Activated T-cell treated with anti-CD3 and anti-CD28 coated beads, Interleukin-2, amount 50 U/mL, for 72 hours (primary cell): Measurements from ENCODE around the gene NCCRP1. TPM values are rescaled to one million over a fixed set of nuclear protein-coding genes. Genes with fewer than 3 reads are reported as not detected.

ENCODE experiments used
- ATAC-seq, 2 donors: fragments of 150-1000 bp; cut with Tn5 transposase; replicated peaks in 1 of 2; 2 replicates each; pipeline ENCODE4 v1.10.0; 2021; ENCODE audit warnings: moderate library complexity in 2 of 2, mild to moderate bottlenecking in 1 of 2
- DNase-seq, 2 donors: peaks; one replicate each; pipeline ENCODE4 v3.0.0; 2021 to 2022; ENCODE audit warnings: mixed read lengths in 1 of 2
- H3K27ac Mint-ChIP-seq: one replicate; pipeline ENCODE4 v1.8.0; 2022; ENCODE audit warnings: mild to moderate bottlenecking, moderate library complexity, mixed read lengths
- H3K27me3 Mint-ChIP-seq: one replicate; pipeline ENCODE4 v1.8.0; 2022; ENCODE audit warnings: low read depth, mixed read lengths
- H3K36me3 Mint-ChIP-seq, 2 donors: one replicate each; pipeline ENCODE4 v1.8.0; 2022; ENCODE audit warnings: mixed read lengths in 2 of 2, mild to moderate bottlenecking in 1 of 2; ENCODE audit not compliant: insufficient read depth in 2 of 2
- H3K4me1 Mint-ChIP-seq: one replicate; pipeline ENCODE4 v1.8.0; 2022; ENCODE audit warnings: low read depth, mixed read lengths
- H3K4me3 Mint-ChIP-seq, 2 donors: one replicate each; pipeline ENCODE4 v1.8.0; 2022; ENCODE audit warnings: mild to moderate bottlenecking in 2 of 2, mixed read lengths in 2 of 2, moderate library complexity in 2 of 2
- H3K9me3 Mint-ChIP-seq, 2 donors: one replicate each; pipeline ENCODE4 v1.8.0; 2022; ENCODE audit warnings: mixed read lengths in 2 of 2
- total RNA-seq, 2 donors: library from RNA; stranded (reverse); gene quantifications; one replicate each; pipeline ENCODE4 v1.2.3, GENCODE V29; 2022

Gene NCCRP1
- total RNA-seq, 2 donors from 2014 or later: not detected

DNA sequence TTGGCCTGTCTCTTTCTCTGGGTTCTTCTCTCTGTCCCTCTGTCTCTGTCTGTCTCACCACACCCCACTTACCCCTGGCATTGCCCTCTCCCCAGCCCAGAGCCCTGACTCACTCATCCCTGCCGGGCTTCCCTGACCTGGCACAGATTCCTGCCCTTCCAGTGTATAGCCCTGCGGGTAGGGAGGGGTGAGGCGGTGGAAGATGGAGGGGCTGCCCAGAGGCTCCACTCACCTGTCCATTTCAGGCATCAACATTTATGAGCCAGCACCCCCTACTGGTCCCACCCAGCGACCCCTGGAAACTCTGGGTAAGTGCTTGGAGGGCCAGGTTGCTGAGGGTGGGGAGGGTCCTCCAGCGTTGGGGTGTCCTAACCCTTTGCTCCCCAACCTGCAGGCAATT, 1.0 kb downstream of the NCCRP1 start:
- DNase-seq: no peak
- no peaks in the 10 kb centered on the region for H3K9me3 Mint-ChIP-seq
- H3K4me3 Mint-ChIP-seq: peak overlapping the region; percentile 58 to 66
- H3K27me3 Mint-ChIP-seq: peaks cover 86% of the 10 kb centered on the region
- H3K27ac Mint-ChIP-seq: no peak overlapping the region
- no peak for ATAC-seq
- H3K36me3 Mint-ChIP-seq: peaks cover 0 to 2% of the 10 kb centered on the region in 2 donors
- peaks cover 25% of the 10 kb centered on the region for H3K4me1 Mint-ChIP-seq

DNA sequence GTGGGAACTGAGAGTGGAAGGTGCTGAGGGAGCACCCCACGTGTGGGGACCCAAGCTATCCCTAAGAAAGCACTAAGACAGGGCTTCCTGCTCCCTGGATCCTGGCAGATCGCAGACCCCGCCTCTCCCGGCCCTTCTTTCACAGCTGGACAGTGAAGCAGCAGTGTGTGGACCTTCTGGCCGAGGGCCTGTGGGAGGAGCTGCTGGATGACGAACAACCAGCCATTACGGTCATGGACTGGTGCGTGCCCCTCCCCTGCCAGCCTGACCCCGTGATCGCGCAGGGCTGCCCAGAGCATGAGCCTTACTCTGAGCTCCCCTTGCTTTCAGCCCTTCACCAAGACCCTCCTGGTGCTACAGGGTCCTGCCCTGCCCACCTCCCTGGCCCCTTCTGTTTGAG, 2.3 kb downstream of the NCCRP1 start:
- no peaks in the 10 kb centered on the region for H3K9me3 Mint-ChIP-seq
- H3K36me3 Mint-ChIP-seq: peaks cover 0 to 2% of the 10 kb centered on the region in 2 donors
- DNase-seq: no peak
- H3K27ac Mint-ChIP-seq: no peak overlapping the region
- H3K4me3 Mint-ChIP-seq: no peak overlapping the region
- no peak for ATAC-seq
- peaks cover 25% of the 10 kb centered on the region for H3K4me1 Mint-ChIP-seq
- H3K27me3 Mint-ChIP-seq: peaks cover 91% of the 10 kb centered on the region

DNA sequence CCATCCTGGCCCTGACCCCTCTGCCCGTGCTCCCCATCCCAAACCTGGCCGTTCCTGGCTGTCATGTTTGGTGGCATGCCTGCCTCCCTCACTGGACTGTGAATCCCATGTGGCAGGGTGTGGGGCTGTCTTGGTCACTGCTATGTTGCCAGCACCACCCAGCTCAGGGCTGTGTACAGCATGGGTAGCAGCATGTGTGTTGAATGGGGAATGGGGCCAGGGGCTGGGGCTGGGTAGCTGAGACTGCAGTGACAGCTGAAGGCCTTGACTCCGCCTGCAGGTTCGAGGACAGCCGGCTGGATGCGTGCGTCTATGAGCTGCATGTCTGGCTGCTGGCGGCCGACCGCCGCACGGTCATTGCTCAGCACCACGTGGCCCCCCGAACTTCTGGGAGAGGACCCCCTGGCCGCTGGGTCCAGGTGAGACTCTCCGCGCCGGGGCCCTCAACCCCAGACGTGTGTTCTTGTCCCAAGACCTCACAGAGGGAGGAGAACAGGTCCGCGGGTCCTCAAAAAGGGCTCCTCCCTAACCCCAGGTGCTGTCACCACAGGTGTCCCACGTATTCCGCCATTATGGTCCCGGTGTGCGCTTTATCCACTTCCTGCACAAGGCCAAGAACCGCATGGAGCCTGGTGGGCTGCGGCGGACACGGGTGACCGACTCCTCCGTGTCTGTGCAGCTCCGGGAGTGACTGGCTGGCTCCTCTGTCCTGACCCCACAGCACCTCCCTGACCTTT, 3.5 kb downstream of the NCCRP1 start:
- DNase-seq: no peak
- H3K36me3 Mint-ChIP-seq: peaks cover 0 to 2% of the 10 kb centered on the region in 2 donors
- no peak overlapping the region for H3K27ac Mint-ChIP-seq
- peaks cover 22% of the 10 kb centered on the region for H3K4me1 Mint-ChIP-seq
- H3K4me3 Mint-ChIP-seq: no peak overlapping the region
- no peak for ATAC-seq
- H3K27me3 Mint-ChIP-seq: peaks cover 90% of the 10 kb centered on the region
- H3K9me3 Mint-ChIP-seq: no peaks in the 10 kb centered on the region

DNA sequence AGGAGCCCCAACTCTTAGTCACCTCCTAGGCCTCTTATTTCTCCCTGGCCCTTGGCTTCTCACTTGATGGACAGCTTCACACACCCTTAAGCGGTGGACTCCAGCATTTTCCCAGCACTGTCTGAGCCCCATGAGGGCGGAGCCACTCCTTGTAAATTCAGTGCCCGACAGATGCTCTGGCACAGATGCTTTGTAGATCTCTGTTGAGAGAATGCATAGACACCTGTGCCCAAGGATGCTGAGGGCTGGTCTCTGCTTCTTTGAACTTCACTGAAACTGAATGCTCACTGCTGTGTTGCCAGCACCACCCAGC, 4.0 kb downstream of the NCCRP1 start:
- Mint-ChIP-seq H3K27ac (no peak overlapping the region), H3K27me3 (peaks cover 85% of the 10 kb centered on the region), H3K4me3 (no peak overlapping the region), H3K36me3 (peaks cover 0 to 2% of the 10 kb centered on the region in 2 donors), H3K4me1 (peaks cover 16% of the 10 kb centered on the region), H3K9me3 (no peaks in the 10 kb centered on the region)
- DNase-seq: no peak
- no peak for ATAC-seq

DNA sequence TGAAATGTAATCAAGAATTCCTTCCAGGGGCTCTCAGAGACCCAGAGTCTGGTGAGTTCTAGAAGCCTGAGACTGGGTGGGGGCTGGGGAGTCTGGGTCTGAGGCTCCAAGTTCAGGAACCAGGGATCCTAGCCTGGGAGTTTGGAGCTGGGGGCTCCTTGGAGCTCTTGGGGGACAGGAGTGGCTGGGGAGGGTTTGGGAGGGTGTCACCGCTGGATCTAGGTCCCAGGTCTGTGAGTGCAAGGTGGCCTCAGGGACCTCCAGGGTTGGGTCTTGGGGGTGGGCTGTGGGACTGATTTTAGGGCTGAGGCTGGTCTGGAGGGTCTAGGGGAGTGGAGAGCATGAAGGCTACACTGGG, 6.2 kb downstream of the NCCRP1 start:
- Mint-ChIP-seq H3K9me3 (no peaks in the 10 kb centered on the region), H3K27me3 (peaks cover 64% of the 10 kb centered on the region), H3K27ac (no peak overlapping the region), H3K4me1 (no peaks in the 10 kb centered on the region), H3K36me3 (no peaks in the 10 kb centered on the region), H3K4me3 (no peak overlapping the region)
- DNase-seq: no peak
- ATAC-seq: no peak

DNA sequence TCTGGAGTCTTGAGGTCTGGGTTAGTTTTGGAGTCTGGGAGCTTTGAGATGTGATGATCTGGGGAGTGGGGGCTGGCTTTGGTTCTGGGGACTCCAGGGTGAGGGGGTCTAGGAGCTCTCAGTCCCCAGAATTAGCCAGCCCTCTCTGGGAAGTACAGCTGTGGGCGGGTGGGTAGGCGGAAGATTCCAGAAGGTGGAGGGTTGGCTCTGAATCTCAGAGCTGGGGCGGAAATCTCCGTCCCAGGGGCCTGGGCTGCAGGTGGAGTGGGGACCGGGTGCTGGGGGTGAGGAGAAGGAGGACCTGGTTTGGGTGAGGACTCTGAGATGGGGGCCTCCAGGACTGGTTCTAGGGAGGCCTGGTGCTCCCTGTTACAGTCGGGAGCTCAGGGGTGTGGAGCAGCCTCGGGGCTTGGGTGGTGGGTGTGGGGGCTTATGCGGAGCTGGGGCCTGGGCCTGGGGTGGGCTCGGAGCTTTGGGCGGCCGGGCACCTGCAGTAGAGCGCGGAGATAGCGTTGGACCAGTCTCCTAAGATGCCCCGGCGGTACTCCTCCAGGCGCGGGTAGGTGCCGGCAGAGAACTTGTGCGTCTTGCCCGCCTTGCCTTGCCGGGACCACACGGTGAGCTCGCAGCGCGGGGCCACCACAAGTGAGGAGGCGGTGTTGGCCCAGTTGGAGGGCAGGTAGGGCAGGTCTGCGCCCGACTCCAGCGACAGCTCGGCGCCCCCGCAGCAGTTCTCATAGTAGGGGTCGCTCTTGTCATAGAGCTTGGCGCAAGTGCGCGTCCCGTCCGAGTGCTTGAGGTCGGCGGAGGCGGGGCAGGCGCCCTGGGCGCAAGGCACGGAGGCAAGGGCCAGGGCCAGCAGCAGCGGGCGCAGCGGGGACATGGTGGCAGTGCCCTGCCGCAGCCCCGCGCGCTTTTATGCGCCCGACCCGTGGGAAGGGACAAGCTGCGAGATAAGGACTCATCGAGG, 6.9 kb downstream of the NCCRP1 start, which contains the start of gene SYCN:
SYCN (minus strand) TSS at position 892 of the 970 bp plus-strand sequence; CDS start at position 883, 9 bp downstream.
- Mint-ChIP-seq H3K9me3 (no peaks in the 10 kb centered on the region), H3K4me3 (no peak within 1 kb of the TSS), H3K4me1 (no peaks in the 10 kb centered on the region), H3K27me3 (peaks cover 57% of the 10 kb centered on the region), H3K36me3 (no peaks in the 10 kb centered on the region), H3K27ac (no peak within 1 kb of the TSS)
- ATAC-seq (no peak), DNase-seq (no peak)

DNA sequence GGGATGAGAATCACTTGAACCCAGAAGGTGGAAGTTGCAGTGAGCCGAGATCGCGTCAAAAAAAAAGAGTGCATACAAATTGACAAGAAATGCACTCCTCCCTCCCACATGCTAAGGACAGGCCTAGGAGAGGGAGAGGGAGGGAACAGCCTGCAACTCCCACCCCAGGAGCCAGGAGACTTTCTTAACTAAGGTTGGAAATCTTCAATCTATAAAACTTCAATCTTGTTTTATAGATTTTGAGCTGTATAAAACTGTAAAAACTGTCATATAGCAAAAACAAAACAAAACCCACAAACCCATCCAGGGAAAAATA, 8.6 kb downstream of the NCCRP1 start:
- Mint-ChIP-seq H3K27ac (no peak overlapping the region), H3K4me3 (no peak overlapping the region), H3K4me1 (no peaks in the 10 kb centered on the region), H3K36me3 (no peaks in the 10 kb centered on the region), H3K27me3 (peaks cover 41% of the 10 kb centered on the region), H3K9me3 (no peaks in the 10 kb centered on the region)
- ATAC-seq: no peak
- DNase-seq: no peak

DNA sequence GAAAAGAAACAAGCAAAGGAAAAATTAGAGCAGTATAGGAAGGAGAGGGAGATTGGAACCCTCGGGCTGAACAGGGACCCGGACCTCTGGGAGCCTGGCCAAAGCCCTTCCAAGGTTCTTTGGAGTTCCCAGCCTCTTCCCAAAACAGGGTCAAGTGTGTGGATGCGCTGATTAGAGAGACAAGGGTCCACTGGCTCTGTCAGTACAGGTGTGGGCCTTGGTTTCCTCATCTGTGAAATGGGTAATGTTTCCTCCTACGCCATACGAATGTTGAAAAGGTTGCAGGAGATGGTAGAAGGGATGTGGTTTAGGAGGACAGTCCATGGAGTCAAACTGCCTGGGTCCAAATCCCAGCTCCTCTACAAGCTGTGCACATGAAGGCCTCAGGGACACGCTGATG, 9.4 kb downstream of the NCCRP1 start:
- peaks cover 34% of the 10 kb centered on the region for H3K27me3 Mint-ChIP-seq
- H3K9me3 Mint-ChIP-seq: no peaks in the 10 kb centered on the region
- H3K4me1 Mint-ChIP-seq: no peaks in the 10 kb centered on the region
- no peak overlapping the region for H3K4me3 Mint-ChIP-seq
- DNase-seq (no peak), ATAC-seq (no peak)
- H3K27ac Mint-ChIP-seq: no peak overlapping the region
- H3K36me3 Mint-ChIP-seq: no peaks in the 10 kb centered on the region

DNA sequence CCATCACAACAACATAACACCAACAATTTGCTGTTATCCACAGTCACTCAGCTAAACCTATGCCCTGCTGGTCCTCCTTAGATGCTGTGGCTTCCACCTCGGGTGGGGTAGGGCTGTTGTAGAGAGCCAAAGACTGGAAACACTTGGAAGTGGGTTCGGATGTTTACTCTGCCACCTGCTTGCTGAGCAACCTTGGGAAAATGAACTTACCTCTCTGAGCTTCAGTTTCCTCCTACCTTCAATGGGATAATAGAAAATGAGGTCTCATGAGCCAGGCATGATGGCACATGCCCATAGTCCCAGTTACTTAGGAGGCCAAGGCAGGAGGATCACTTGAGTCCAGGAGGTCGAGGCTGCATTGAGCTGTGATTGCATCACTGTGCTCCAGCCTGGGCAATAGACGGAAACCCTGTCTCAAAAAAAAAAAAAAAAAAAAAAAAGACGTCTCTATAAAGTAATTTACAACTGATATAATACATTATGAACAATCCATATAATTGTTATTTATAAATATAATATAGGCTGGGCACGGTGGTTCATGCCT, 10.6 kb downstream of the NCCRP1 start:
- H3K9me3 Mint-ChIP-seq: no peaks in the 10 kb centered on the region
- no peak overlapping the region for H3K4me3 Mint-ChIP-seq

DNA sequence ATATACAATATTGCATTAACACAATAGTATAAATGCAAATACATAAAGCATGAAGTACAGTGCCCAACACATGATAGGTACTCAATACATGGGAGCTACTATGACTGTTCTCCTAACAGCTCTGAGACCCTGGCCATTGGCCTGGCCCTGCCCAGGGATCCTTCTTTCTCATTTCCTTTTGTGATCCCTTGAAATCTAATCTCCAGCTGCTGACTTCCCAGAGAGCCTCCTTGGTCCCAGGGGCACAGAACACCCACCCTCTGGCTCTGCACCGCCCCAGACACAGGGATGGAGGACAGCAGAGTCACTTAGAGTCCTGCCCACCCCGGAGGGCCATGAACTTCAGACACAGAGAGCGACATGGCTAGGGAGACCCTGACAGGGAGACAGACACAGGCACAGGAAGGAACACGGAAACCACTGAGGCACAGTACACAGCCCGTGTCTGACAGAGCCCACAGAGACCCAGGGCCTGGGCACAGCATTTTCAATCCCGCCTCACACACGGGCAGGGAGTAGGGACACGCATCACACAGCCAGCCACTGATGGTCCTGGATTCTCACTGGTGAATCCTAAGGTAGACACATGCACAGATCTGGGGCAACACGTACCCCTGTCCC, 11.5 kb downstream of the NCCRP1 start:
- DNase-seq (no peak), ATAC-seq (no peak)
- Mint-ChIP-seq H3K27me3 (peaks cover 13% of the 10 kb centered on the region), H3K36me3 (no peaks in the 10 kb centered on the region), H3K9me3 (no peaks in the 10 kb centered on the region), H3K27ac (no peak overlapping the region), H3K4me1 (no peaks in the 10 kb centered on the region), H3K4me3 (no peak overlapping the region)

More for the DNA sequence above, 10.6 kb downstream of the NCCRP1 start:
- ATAC-seq: no peak
- H3K27me3 Mint-ChIP-seq: peaks cover 22% of the 10 kb centered on the region
- DNase-seq: no peak
- no peaks in the 10 kb centered on the region for H3K4me1 Mint-ChIP-seq
- no peak overlapping the region for H3K27ac Mint-ChIP-seq
- H3K36me3 Mint-ChIP-seq: no peaks in the 10 kb centered on the region

DNA sequence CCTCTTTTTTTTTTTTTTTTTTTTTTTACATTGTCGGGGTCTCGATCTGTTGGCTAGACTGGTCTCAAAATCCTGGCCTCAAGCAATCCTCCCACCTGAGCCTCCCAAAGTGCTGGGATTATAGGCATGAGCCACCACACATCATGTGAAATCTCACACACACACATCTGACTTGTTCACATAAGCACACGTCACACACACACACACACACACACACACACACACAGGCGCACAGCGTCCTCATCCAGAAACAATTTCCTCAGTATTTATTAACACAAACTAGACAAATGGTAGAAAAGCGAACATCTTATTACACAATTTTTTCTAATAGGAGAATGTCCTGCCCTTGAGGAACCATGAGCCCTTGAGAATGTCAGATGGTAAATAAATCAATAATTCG, 12.4 kb downstream of the NCCRP1 start:
- ATAC-seq (no peak), DNase-seq (no peak)
- Mint-ChIP-seq H3K36me3 (no peaks in the 10 kb centered on the region), H3K27ac (no peak overlapping the region), H3K27me3 (peaks cover 5% of the 10 kb centered on the region), H3K4me3 (no peak overlapping the region), H3K9me3 (no peaks in the 10 kb centered on the region), H3K4me1 (no peaks in the 10 kb centered on the region)

DNA sequence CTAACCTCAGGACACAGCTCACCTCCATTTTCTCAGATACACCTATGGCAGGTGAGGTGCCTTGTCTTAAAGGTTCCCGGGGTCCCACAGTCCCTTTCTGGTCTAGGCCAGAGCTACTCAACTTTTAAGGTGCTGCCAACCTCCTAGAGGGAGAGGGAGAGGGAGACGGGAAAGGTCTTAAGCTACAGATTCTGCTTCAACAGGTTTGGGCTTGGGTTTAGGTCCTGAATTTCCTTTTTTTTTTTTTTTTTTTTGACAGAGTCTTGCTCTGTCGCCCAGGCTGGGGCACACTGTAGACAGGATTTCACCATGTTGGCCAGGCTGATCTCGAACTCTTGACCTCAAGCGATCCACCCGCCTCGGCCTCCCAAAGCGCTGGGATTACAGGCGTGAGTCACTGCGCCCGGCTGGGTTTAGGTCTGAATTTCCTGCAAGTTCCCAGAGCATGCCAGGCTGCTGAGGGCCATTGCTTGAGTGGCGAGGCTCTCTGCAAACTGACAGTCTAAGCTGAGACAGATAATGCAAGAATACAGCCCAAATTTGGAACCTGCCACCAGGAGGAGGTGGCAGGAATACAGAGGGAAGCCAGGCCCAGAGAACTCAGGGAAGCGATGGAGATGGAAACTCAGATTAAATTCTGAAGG, 15.1 kb downstream of the NCCRP1 start:
- Mint-ChIP-seq H3K36me3 (no peaks in the 10 kb centered on the region), H3K4me3 (no peak overlapping the region)
- ATAC-seq: peak in 1 of 2 donors; percentile 9

DNA sequence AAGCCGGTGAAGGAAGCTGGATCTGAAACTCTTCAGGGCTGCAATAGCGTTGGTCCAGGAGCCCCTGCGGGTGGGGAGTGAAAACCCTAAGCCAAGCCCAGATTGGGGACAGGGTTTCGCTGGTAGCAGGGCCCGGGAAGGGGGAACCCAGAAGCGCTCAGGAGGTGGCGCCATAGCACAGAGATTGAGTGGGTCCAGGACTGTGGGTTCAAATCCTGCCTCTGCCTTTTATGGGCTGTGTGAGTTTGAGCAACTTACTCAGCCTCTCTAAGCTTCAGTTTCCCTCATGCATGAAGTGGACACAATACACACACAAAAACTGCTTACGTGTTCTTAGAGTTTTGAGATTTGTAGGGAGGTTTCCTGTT, 15.6 kb downstream of the NCCRP1 start:
- H3K9me3 Mint-ChIP-seq: no peaks in the 10 kb centered on the region
- ATAC-seq (peak; percentile 89 to 91), DNase-seq (peak; percentile 66 to 73)
- H3K36me3 Mint-ChIP-seq: no peaks in the 10 kb centered on the region
- H3K4me1 Mint-ChIP-seq: no peaks in the 10 kb centered on the region
- H3K4me3 Mint-ChIP-seq: no peak overlapping the region
- peaks cover 5% of the 10 kb centered on the region for H3K27me3 Mint-ChIP-seq
- H3K27ac Mint-ChIP-seq: no peak overlapping the region

More for the DNA sequence above, 15.1 kb downstream of the NCCRP1 start:
- no peaks in the 10 kb centered on the region for H3K9me3 Mint-ChIP-seq
- H3K4me1 Mint-ChIP-seq: no peaks in the 10 kb centered on the region
- H3K27me3 Mint-ChIP-seq: peaks cover under 1% of the 10 kb centered on the region
- no peak overlapping the region for H3K27ac Mint-ChIP-seq
- DNase-seq: no peak
